ENCODE data around the gene MAL.

MAL gene

DNA sequence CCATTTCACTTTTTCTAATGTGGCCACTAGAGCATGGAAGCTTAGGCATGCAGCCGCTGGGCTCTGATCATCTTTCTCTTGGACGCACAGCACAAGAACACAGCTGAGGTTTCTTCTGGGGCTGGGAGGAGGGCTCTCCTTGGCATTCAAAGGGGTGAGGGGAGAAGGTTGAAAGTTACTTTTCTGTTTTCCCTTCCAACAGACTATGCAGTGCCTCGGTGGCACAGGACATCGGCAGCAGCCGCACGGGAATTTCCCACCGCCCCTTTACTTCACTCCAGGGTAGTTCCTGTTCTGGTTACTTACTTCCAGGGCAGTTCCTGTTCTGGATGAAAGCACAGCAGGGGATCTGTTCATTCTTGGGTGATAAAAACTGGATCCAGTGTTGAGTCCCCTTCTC is 18.9 kb upstream of the MAL start:
- Histone ChIP-seq H3K18ac (ENCODE audit: low read length) (no peak overlapping the region), H3K9me3 (replicated peaks in 1 of 2; ENCODE audit: control insufficient read depth in 2 of 2, insufficient read depth in 1 of 2, low read depth in 1 of 2, low read length in 2 of 2) (no peaks in the 10 kb centered on the region)
- DNase-seq (ENCODE audit: low spot score): no peak

DNA sequence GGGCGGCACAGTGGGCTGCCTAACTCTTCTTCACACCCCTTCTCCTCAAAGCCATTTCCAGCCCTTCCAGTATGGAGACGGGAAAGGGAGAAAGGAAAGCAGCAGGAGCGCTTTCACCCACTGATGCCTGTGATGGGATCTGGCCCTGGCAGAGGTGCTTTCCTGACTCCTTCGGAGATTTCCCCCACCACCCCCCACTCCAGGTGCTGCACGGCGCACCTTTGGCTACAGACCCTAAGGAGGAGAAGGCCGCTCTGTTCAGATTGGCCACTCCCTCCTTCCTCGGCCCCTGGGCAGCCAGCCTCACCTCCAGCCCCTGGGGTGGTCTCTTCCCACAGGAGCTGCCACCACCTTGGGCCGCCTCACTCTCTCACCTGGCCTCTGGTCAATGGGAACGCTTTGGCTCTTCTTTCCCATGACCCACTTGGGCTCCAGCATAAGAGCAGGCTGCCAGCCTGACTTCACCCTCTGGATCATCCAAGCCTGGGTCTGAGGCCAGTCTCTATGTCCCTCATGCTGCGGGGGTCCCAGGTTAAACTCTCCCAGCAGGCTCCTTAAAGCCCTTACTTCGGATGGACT is 18.4 kb upstream of the MAL start:
- H3K23ac ChIP-seq (ENCODE audit: low read depth, low read length, poor library complexity): no peak overlapping the region
- no peak overlapping the region for H2AFZ ChIP-seq (ENCODE audit: low read length)
- no peak overlapping the region for H3K27ac ChIP-seq (replicated peaks; ENCODE audit: low read length)
- H2BK12ac ChIP-seq (ENCODE audit: low read length): no peak overlapping the region
- H3K18ac ChIP-seq (ENCODE audit: low read length): no peak overlapping the region
- H3K27me3 ChIP-seq (ENCODE audit: control insufficient read depth in 3 of 3, insufficient read depth in 3 of 3, low read depth in 1 of 3, low read length in 3 of 3): no peaks in the 10 kb centered on the region
- no peak overlapping the region for H2BK5ac ChIP-seq (ENCODE audit: low read length)
- H3K79me1 ChIP-seq (ENCODE audit: low read depth, low read length): no peaks in the 10 kb centered on the region
- no peak overlapping the region for H3K14ac ChIP-seq (ENCODE audit: low read length)
- WGBS, 2 donors (ENCODE audit: extremely low coverage in 2 of 2, insufficient read length in 2 of 2, insufficient replicate concordance in 1 of 2): no CpG with 5 or more reads among the region's 12 CpGs
- no peak overlapping the region for H3K4ac ChIP-seq (ENCODE audit: low read length)
- H2AK5ac ChIP-seq (ENCODE audit: low read depth, low read length): no peak overlapping the region
- H2BK15ac ChIP-seq (ENCODE audit: low read length): no peak overlapping the region
- no peaks in the 10 kb centered on the region for H3K36me3 ChIP-seq (replicated peaks in 1 of 2; ENCODE audit: control insufficient read depth in 2 of 2, insufficient read depth in 2 of 2, low read length in 2 of 2)
- no peak overlapping the region for H4K8ac ChIP-seq (ENCODE audit: low read depth, low read length)
- peaks cover 9 to 11% of the 10 kb centered on the region in 2 donors for H3K4me1 ChIP-seq (ENCODE audit: control insufficient read depth in 2 of 2, insufficient read depth in 1 of 2, low read depth in 1 of 2, low read length in 2 of 2)
- no peak overlapping the region for H3K9ac ChIP-seq (ENCODE audit: low read depth, low read length, poor library complexity)
- H4K91ac ChIP-seq (ENCODE audit: low read depth, low read length, poor library complexity): no peak overlapping the region
- no peak overlapping the region for H2BK120ac ChIP-seq (ENCODE audit: low read depth, low read length)
- no peak for DNase-seq (ENCODE audit: low spot score)
- no peak overlapping the region for H3K4me3 ChIP-seq (ENCODE audit: low read length in 2 of 2)
- H3K9me3 ChIP-seq (replicated peaks in 1 of 2; ENCODE audit: control insufficient read depth in 2 of 2, insufficient read depth in 1 of 2, low read depth in 1 of 2, low read length in 2 of 2): no peaks in the 10 kb centered on the region
- no peak overlapping the region for H3K4me2 ChIP-seq (ENCODE audit: insufficient read depth, low read length, poor library complexity, severe bottlenecking)

More for the DNA sequence above, 18.9 kb upstream of the MAL start:
- Histone ChIP-seq H3K14ac (ENCODE audit: low read length) (no peak overlapping the region), H3K9ac (ENCODE audit: low read depth, low read length, poor library complexity) (no peak overlapping the region), H4K8ac (ENCODE audit: low read depth, low read length) (no peak overlapping the region), H3K4me3 (ENCODE audit: low read length in 2 of 2) (no peak overlapping the region), H2AK5ac (ENCODE audit: low read depth, low read length) (no peak overlapping the region), H2BK5ac (ENCODE audit: low read length) (no peak overlapping the region), H3K4me1 (ENCODE audit: control insufficient read depth in 2 of 2, insufficient read depth in 1 of 2, low read depth in 1 of 2, low read length in 2 of 2) (peaks cover 9 to 11% of the 10 kb centered on the region in 2 donors), H2BK12ac (ENCODE audit: low read length) (no peak overlapping the region), H3K27ac (replicated peaks; ENCODE audit: low read length) (no peak overlapping the region), H3K27me3 (ENCODE audit: control insufficient read depth in 3 of 3, insufficient read depth in 3 of 3, low read depth in 1 of 3, low read length in 3 of 3) (no peaks in the 10 kb centered on the region), H2BK15ac (ENCODE audit: low read length) (no peak overlapping the region), H3K4me2 (ENCODE audit: insufficient read depth, low read length, poor library complexity, severe bottlenecking) (no peak overlapping the region), H3K4ac (ENCODE audit: low read length) (no peak overlapping the region), H2BK120ac (ENCODE audit: low read depth, low read length) (no peak overlapping the region), H3K79me1 (ENCODE audit: low read depth, low read length) (no peaks in the 10 kb centered on the region), H4K91ac (ENCODE audit: low read depth, low read length, poor library complexity) (no peak overlapping the region), H3K23ac (ENCODE audit: low read depth, low read length, poor library complexity) (no peak overlapping the region), H2AFZ (ENCODE audit: low read length) (no peak overlapping the region), H3K36me3 (replicated peaks in 1 of 2; ENCODE audit: control insufficient read depth in 2 of 2, insufficient read depth in 2 of 2, low read length in 2 of 2) (no peaks in the 10 kb centered on the region)
- WGBS, 2 donors (ENCODE audit: extremely low coverage in 2 of 2, insufficient read length in 2 of 2, insufficient replicate concordance in 1 of 2): no CpG with 5 or more reads among the region's 7 CpGs

DNA sequence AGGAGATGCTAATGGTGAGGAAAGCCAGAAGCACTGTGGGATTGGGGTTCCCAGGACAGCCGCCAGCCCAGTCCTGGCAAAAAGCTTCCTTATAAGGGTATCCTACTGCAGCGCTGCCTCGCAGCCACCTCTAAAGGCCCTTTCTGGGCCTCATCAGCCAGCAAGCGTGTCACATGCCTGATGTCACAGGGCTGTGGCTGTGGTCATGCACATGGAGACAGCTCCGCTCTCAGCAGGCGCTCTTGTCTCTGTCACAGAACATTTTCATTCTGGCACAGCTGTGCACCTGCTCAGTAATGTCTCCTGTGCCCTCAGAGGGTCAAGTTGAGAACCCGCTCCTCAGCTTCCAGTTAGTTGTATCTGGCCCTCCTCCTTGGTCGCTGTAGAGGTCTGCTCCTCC is 17.7 kb upstream of the MAL start:
- Histone ChIP-seq H3K9ac (ENCODE audit: low read depth, low read length, poor library complexity) (no peak overlapping the region), H3K79me1 (ENCODE audit: low read depth, low read length) (no peaks in the 10 kb centered on the region), H2BK5ac (ENCODE audit: low read length) (no peak overlapping the region)

DNA sequence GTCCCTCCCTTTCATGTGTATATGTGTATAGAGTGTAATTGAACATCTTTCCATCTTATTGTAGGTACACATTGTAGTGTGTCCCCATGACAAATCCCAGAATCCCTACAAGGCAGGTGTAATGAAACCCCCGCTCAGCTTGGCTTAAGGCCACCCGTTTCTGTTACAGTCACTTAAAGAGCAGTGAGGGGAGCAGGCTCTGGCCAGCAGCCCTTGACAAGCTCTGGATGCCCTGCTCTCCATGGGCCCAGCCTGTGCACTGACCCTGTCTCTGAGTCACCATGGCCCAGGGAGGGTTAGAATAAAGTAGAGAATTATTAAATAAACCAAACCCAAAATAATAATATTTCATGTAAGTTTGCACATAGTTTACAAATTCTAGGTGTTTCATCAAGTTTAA is 17.2 kb upstream of the MAL start:
- Histone ChIP-seq H3K9ac (ENCODE audit: low read depth, low read length, poor library complexity) (no peak overlapping the region), H3K14ac (ENCODE audit: low read length) (no peak overlapping the region), H3K4me3 (ENCODE audit: low read length in 2 of 2) (no peak overlapping the region), H3K4me2 (ENCODE audit: insufficient read depth, low read length, poor library complexity, severe bottlenecking) (no peak overlapping the region), H2AK5ac (ENCODE audit: low read depth, low read length) (no peak overlapping the region), H2BK120ac (ENCODE audit: low read depth, low read length) (no peak overlapping the region), H2AFZ (ENCODE audit: low read length) (no peak overlapping the region), H3K4me1 (ENCODE audit: control insufficient read depth in 2 of 2, insufficient read depth in 1 of 2, low read depth in 1 of 2, low read length in 2 of 2) (peaks cover 9 to 11% of the 10 kb centered on the region in 2 donors), H3K9me3 (replicated peaks in 1 of 2; ENCODE audit: control insufficient read depth in 2 of 2, insufficient read depth in 1 of 2, low read depth in 1 of 2, low read length in 2 of 2) (no peaks in the 10 kb centered on the region), H3K18ac (ENCODE audit: low read length) (no peak overlapping the region), H2BK15ac (ENCODE audit: low read length) (no peak overlapping the region), H3K36me3 (replicated peaks in 1 of 2; ENCODE audit: control insufficient read depth in 2 of 2, insufficient read depth in 2 of 2, low read length in 2 of 2) (no peaks in the 10 kb centered on the region), H2BK12ac (ENCODE audit: low read length) (no peak overlapping the region), H2BK5ac (ENCODE audit: low read length) (no peak overlapping the region), H3K27ac (replicated peaks; ENCODE audit: low read length) (no peak overlapping the region), H3K79me1 (ENCODE audit: low read depth, low read length) (no peaks in the 10 kb centered on the region), H3K4ac (ENCODE audit: low read length) (no peak overlapping the region), H3K23ac (ENCODE audit: low read depth, low read length, poor library complexity) (no peak overlapping the region), H4K91ac (ENCODE audit: low read depth, low read length, poor library complexity) (no peak overlapping the region), H3K27me3 (ENCODE audit: control insufficient read depth in 3 of 3, insufficient read depth in 3 of 3, low read depth in 1 of 3, low read length in 3 of 3) (no peaks in the 10 kb centered on the region), H4K8ac (ENCODE audit: low read depth, low read length) (no peak overlapping the region)
- WGBS, 2 donors (ENCODE audit: extremely low coverage in 2 of 2, insufficient read length in 2 of 2, insufficient replicate concordance in 1 of 2): no CpG with 5 or more reads among the region's 2 CpGs
- DNase-seq (ENCODE audit: low spot score): no peak

More for the DNA sequence above, 17.7 kb upstream of the MAL start:
- no peak overlapping the region for H3K18ac ChIP-seq (ENCODE audit: low read length)
- WGBS, 2 donors (ENCODE audit: extremely low coverage in 2 of 2, insufficient read length in 2 of 2, insufficient replicate concordance in 1 of 2): no CpG with 5 or more reads among the region's 8 CpGs
- no peak overlapping the region for H2BK12ac ChIP-seq (ENCODE audit: low read length)
- H3K27ac ChIP-seq (replicated peaks; ENCODE audit: low read length): no peak overlapping the region
- H4K91ac ChIP-seq (ENCODE audit: low read depth, low read length, poor library complexity): no peak overlapping the region
- no peaks in the 10 kb centered on the region for H3K36me3 ChIP-seq (replicated peaks in 1 of 2; ENCODE audit: control insufficient read depth in 2 of 2, insufficient read depth in 2 of 2, low read length in 2 of 2)
- no peak for DNase-seq (ENCODE audit: low spot score)
- no peak overlapping the region for H2BK15ac ChIP-seq (ENCODE audit: low read length)
- H3K14ac ChIP-seq (ENCODE audit: low read length): no peak overlapping the region
- H2AFZ ChIP-seq (ENCODE audit: low read length): peak overlapping the region; percentile 55
- H3K9me3 ChIP-seq (replicated peaks in 1 of 2; ENCODE audit: control insufficient read depth in 2 of 2, insufficient read depth in 1 of 2, low read depth in 1 of 2, low read length in 2 of 2): no peaks in the 10 kb centered on the region
- no peaks in the 10 kb centered on the region for H3K27me3 ChIP-seq (ENCODE audit: control insufficient read depth in 3 of 3, insufficient read depth in 3 of 3, low read depth in 1 of 3, low read length in 3 of 3)
- H3K4me2 ChIP-seq (ENCODE audit: insufficient read depth, low read length, poor library complexity, severe bottlenecking): no peak overlapping the region
- no peak overlapping the region for H3K4me3 ChIP-seq (ENCODE audit: low read length in 2 of 2)
- no peak overlapping the region for H2BK120ac ChIP-seq (ENCODE audit: low read depth, low read length)
- no peak overlapping the region for H2AK5ac ChIP-seq (ENCODE audit: low read depth, low read length)
- peaks cover 9 to 11% of the 10 kb centered on the region in 2 donors for H3K4me1 ChIP-seq (ENCODE audit: control insufficient read depth in 2 of 2, insufficient read depth in 1 of 2, low read depth in 1 of 2, low read length in 2 of 2)
- H3K23ac ChIP-seq (ENCODE audit: low read depth, low read length, poor library complexity): no peak overlapping the region
- no peak overlapping the region for H3K4ac ChIP-seq (ENCODE audit: low read length)
- H4K8ac ChIP-seq (ENCODE audit: low read depth, low read length): no peak overlapping the region
